Lung microvascular endothelial cell (primary cell): ENCODE results near the gene RAB12. TPM values are rescaled to one million over a fixed set of nuclear protein-coding genes. Genes with fewer than 3 reads are reported as not detected.

ENCODE experiments used
- DNase-seq, 2 donors: peaks; one replicate each; pipeline versions ENCODE4 v3.0.0 to v3.0.0-alpha.2; 2010; ENCODE audit warnings: low read depth in 2 of 2
- total RNA-seq: library from RNA; depleted of rRNA; stranded (reverse); fragments of >200 nt; gene quantifications from 2 replicates; pipeline ENCODE4 v1.2.1, GENCODE V29; 2014

Gene RAB12
- total RNA-seq, 1 donor from 2014 or later, result 54.8 TPM

DNA sequence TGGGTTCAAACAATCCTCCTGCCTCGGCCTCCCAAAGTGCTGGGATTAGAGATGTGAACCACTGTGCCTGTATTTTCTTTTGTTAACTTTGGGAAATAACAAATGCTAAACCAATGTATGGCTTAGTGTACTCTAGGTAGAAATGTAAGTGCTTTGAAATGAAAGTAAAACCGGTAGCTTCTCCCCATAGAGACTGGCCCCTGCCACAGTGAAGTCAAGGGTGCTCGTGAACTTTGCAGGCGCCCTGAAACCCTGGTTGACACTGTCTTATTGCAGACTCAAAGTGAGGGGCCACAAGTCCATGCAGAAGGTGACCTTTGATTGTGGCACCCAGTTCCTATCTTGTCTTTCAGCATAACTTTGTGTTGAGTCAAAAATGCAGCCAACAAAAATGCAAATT, 72.0 kb downstream of the RAB12 start:
- DNase-seq, result no peak

DNA sequence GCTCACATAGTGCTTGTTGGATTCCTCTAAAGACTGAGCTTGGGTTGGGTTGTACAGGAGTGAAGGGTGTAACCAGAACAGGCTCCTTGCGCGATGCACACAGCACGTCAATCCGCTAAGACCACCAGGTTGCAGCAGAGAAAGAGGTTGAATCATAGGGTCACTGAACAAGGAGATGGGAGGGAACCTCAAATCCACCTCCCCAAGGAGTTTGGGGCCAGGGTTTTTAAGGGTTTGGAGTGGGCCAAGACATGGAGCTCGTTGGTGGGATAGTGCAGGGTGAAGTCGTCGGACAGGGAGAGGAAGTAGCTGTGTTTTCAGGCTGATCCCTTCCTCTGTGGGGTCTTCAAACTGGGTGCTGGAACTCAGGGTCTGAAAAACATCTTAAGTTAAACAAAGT, 75.3 kb downstream of the RAB12 start:
- DNase-seq, result no peak

DNA sequence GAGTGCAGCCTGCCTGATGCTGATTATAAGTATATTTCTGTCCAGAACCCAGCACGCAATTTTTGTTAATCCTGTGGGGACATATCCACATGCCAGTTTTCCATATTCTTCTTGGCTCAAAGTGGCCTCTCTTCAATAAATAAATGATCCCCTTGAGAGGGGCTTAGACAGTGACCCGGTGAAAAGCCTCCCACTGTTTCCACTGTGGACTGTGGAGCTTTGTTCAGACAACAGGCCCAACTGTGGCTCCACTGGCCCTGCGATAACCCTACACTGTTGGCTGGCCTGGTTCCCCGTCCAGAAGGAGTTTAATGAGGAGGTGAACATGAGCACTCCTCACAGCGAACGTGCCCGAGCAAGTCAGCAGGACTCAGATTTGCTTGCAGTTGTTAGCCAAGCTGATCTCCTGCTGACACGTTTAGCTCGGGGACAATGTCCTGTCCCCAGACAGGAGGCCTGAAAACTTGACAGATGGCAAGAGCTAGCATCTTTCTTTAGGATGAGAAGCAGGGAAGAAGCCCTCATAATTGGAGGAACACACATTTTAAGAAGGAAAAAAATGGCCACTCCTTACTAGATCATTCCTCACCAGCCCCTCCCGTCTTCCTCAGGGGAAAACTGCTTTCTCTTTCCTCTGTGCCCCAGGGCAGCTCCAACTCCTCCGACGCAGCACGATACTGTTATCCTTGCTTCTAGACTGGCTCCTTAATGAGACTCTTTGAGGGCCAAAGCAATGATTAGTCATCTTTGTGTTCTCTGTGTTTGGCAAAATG, 76.1 kb downstream of the RAB12 start:
- DNase-seq, result no peak

DNA sequence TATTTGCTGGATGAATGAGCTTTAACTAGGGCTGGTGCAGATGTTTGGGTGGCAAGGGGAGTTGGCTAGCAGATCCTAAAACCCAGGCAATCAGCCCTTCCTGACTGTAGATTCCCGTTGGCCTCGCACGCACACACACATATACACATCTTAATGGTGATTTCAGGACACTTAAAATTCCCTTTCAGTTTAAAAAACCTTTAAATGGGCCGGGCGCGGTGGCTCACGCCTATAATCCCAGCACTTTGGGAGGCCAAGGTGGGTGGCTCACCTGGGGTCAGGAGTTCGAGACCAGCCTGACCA, 76.6 kb downstream of the RAB12 start:
- no peak for DNase-seq

DNA sequence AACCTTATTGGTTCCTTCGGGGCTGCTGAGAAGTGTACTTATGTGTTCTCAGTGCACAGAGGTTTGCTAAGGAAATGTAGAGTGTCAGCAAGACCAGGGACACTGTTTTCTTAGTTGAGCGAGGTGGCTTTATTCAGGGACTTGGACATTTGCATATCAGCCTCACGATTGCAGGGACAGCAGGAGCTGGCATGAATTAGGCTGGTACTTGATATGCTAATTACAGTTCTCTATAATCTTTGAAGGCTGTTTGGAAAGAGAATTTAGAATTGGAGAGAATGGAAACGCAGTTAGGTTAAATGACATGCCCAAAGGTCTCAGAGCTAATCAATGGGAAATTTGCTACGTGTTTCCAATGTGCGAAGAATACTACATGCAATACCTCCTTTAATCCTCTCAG, 77.4 kb downstream of the RAB12 start:
- DNase-seq, result no peak

DNA sequence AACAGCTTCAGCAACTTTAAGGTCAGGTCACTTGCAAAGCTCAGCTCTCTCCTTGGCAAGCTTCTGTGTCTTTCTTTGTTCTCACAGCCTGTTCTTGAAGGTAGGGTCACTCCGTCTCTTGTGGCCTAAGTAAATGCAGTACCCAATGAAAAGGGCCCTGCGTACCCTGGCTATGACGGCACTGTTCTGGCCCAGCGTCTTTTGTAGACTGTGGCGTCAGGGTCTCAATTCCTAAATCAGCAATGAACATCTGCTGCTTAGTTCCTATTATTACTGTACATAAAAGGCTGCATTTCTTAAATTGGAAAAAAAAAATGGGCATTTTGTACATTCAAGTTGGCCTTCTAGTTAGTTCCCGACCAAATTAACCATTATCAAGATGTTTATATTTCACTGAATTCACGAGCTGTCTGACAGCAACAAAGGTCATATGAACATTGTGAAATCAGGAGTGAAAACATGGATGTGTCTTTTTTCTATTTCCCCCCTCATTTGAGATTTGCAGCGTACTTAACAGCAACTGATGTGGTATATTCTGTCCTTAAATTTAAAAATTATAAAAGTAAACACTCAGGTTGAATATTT, 79.1 kb downstream of the RAB12 start:
- DNase-seq, result no peak

DNA sequence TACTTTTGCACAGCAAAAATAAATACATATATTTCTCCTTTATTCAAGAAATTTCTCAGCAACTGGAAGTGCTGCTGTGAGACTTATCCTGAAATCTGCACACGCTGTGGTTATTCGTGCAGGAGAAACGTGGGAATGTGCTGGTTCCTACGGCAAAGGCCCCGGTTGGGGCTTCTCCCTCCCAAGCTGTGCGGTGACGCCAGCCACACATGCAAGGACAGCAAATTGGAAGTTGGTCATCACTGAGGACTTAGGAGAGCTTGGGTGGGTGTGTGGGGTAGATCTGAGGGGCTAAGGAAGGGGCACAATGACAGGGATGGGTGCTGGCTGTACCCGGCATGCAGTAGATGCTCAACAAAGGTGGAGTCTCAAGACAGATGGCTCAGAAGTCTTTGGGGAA, 79.6 kb downstream of the RAB12 start:
- no peak for DNase-seq

Other genes with a start within 250 kb of the RAB12 start
- gene MTCL1, start 96.1 kb downstream of the RAB12 start, total RNA-seq, result 3.9 and 7.7 TPM in 2 replicates